HUES6 (cell line): ENCODE measurements around the gene MRTFA.

Experiments used
- H3K27ac ChIP-seq: 2 replicates; pipeline ENCODE4 v1.7.0; 2013; ENCODE audit warnings: low read depth, mild to moderate bottlenecking, low read length, inconsistent platforms
- H3K27me3 ChIP-seq: 2 replicates; pipeline ENCODE4 v1.6.1; 2013; ENCODE audit warnings: low read length; ENCODE audit not compliant: control insufficient read depth, insufficient read depth
- H3K36me3 ChIP-seq: 2 replicates; pipeline ENCODE4 v1.6.1; 2013; ENCODE audit warnings: low read length; ENCODE audit not compliant: control insufficient read depth, insufficient read depth
- H3K4me1 ChIP-seq: 2 replicates; pipeline ENCODE4 v1.6.1; 2013; ENCODE audit warnings: low read length; ENCODE audit not compliant: control insufficient read depth, insufficient read depth
- H3K4me3 ChIP-seq: 2 replicates; pipeline ENCODE4 v1.5.1; 2013; ENCODE audit warnings: low read depth, low read length
- H3K9ac ChIP-seq: one replicate; pipeline ENCODE4 v1.6.1; 2013; ENCODE audit warnings: mild to moderate bottlenecking, low read length
- H3K9me3 ChIP-seq: 2 replicates; pipeline ENCODE4 v1.6.1; 2013; ENCODE audit warnings: low read depth, low read length; ENCODE audit not compliant: control insufficient read depth, insufficient read depth

MRTFA gene

GRCh38 chr22:40486962-40487602, 149.4 kb downstream of the MRTFA start:
- Histone ChIP-seq H3K36me3 (no peaks in the 10 kb centered on the region), H3K9ac (no peak overlapping the region), H3K9me3 (no peaks in the 10 kb centered on the region), H3K27me3 (no peaks in the 10 kb centered on the region), H3K4me1 (peaks cover 13% of the 10 kb centered on the region), H3K4me3 (no peak overlapping the region), H3K27ac (no peak overlapping the region)

GRCh38 chr22:40485813-40486667, 150.5 kb downstream of the MRTFA start:
- Histone ChIP-seq H3K4me1 (peaks cover 4% of the 10 kb centered on the region; the same call in 1 of the 2 replicates), H3K9me3 (no peaks in the 10 kb centered on the region)

GRCh38 chr22:40484906-40485669, 151.4 kb downstream of the MRTFA start:
- H3K36me3 ChIP-seq = no peaks in the 10 kb centered on the region
- no peak overlapping the region for H3K9ac ChIP-seq
- H3K9me3 ChIP-seq = no peaks in the 10 kb centered on the region
- H3K4me3 ChIP-seq = no peak overlapping the region
- no peak overlapping the region for H3K27ac ChIP-seq
- no peaks in the 10 kb centered on the region for H3K27me3 ChIP-seq
- peaks cover 4% of the 10 kb centered on the region; the same call in 1 of the 2 replicates for H3K4me1 ChIP-seq

More at GRCh38 chr22:40485813-40486667, 150.5 kb downstream of the MRTFA start:
- Histone ChIP-seq H3K27ac (no peak overlapping the region), H3K4me3 (no peak overlapping the region), H3K27me3 (no peaks in the 10 kb centered on the region), H3K36me3 (no peaks in the 10 kb centered on the region), H3K9ac (no peak overlapping the region)

- no peaks in the 10 kb centered on the region for H3K36me3 ChIP-seq
- H3K27ac ChIP-seq = no peak overlapping the region
- peaks cover 17% of the 10 kb centered on the region for H3K4me1 ChIP-seq
- H3K9ac ChIP-seq = no peak overlapping the region
- no peak overlapping the region for H3K4me3 ChIP-seq
- H3K27me3 ChIP-seq = no peaks in the 10 kb centered on the region
- no peaks in the 10 kb centered on the region for H3K9me3 ChIP-seq
Observed at GRCh38 chr22:40482886-40483285, 153.6 kb downstream of the MRTFA start.

- no peaks in the 10 kb centered on the region for H3K27me3 ChIP-seq
- no peaks in the 10 kb centered on the region for H3K9me3 ChIP-seq
- H3K4me3 ChIP-seq = no peak overlapping the region
- no peak overlapping the region for H3K9ac ChIP-seq
- H3K4me1 ChIP-seq = peaks cover 21% of the 10 kb centered on the region
- H3K27ac ChIP-seq = no peak overlapping the region
- H3K36me3 ChIP-seq = no peaks in the 10 kb centered on the region
Observed at GRCh38 chr22:40482391-40482790, 154.1 kb downstream of the MRTFA start.

GRCh38 chr22:40480996-40481395, 155.5 kb downstream of the MRTFA start:
- Histone ChIP-seq H3K9ac (no peak overlapping the region), H3K4me3 (no peak overlapping the region), H3K36me3 (no peaks in the 10 kb centered on the region), H3K27ac (no peak overlapping the region), H3K27me3 (no peaks in the 10 kb centered on the region), H3K4me1 (peaks cover 21% of the 10 kb centered on the region), H3K9me3 (no peaks in the 10 kb centered on the region)

GRCh38 chr22:40479887-40480538, 156.5 kb downstream of the MRTFA start:
- no peak overlapping the region for H3K27ac ChIP-seq
- no peaks in the 10 kb centered on the region for H3K36me3 ChIP-seq
- H3K4me1 ChIP-seq = peaks cover 17% of the 10 kb centered on the region
- H3K9me3 ChIP-seq = no peaks in the 10 kb centered on the region
- H3K9ac ChIP-seq = no peak overlapping the region
- H3K4me3 ChIP-seq = no peak overlapping the region
- H3K27me3 ChIP-seq = no peaks in the 10 kb centered on the region

- no peak overlapping the region for H3K4me3 ChIP-seq
- H3K27ac ChIP-seq = no peak overlapping the region; the same call in 1 of the 2 replicates
- H3K36me3 ChIP-seq = no peaks in the 10 kb centered on the region
- no peaks in the 10 kb centered on the region for H3K9me3 ChIP-seq
- H3K4me1 ChIP-seq = peaks cover 17% of the 10 kb centered on the region
- H3K9ac ChIP-seq = no peak overlapping the region
- no peaks in the 10 kb centered on the region for H3K27me3 ChIP-seq
Observed at GRCh38 chr22:40479126-40479800, 157.3 kb downstream of the MRTFA start.

GRCh38 chr22:40478338-40479125, 158.0 kb downstream of the MRTFA start:
- Histone ChIP-seq H3K36me3 (no peaks in the 10 kb centered on the region), H3K9ac (no peak overlapping the region), H3K4me1 (peaks cover 17% of the 10 kb centered on the region), H3K27me3 (no peaks in the 10 kb centered on the region), H3K4me3 (no peak overlapping the region), H3K27ac (peak overlapping the region; percentile 7; the same call in 1 of the 2 replicates), H3K9me3 (no peaks in the 10 kb centered on the region)
